NCI-H1417 treated with DMSO at 0.1 percent for 48 hours (cell line): ENCODE results near the gene EIF4B.

Experiments
- DNase-seq: peaks from one replicate; lab custom pipeline; 2025; lab: John Stamatoyannopoulos, UW

The EIF4B gene

GRCh38 chr12:53044896-53045695 lies 38.8 kb downstream of the EIF4B start:
- no peak for DNase-seq

- DNase-seq: no peak
These were observed 39.4 kb downstream of the EIF4B start for GRCh38 chr12:53045696-53046045.

GRCh38 chr12:53046655-53047220 lies 40.5 kb downstream of the EIF4B start:
- no peak for DNase-seq

GRCh38 chr12:53047221-53048032 lies 41.2 kb downstream of the EIF4B start:
- no peak for DNase-seq

- no peak for DNase-seq
These were observed 42.0 kb downstream of the EIF4B start for GRCh38 chr12:53048033-53048779.

- DNase-seq: no peak
These were observed 42.6 kb downstream of the EIF4B start for GRCh38 chr12:53048780-53049401.

- no peak for DNase-seq
These were observed 43.5 kb downstream of the EIF4B start, which contains the start of gene TNS2 for GRCh38 chr12:53049571-53050318. Gene TNS2, plus strand, starts transcription at chr12:53050065. Its CDS starts 121 bp downstream, at chr12:53050186.

GRCh38 chr12:53050426-53051057 lies 44.3 kb downstream of the EIF4B start:
- no peak for DNase-seq

GRCh38 chr12:53051058-53051880 lies 45.0 kb downstream of the EIF4B start:
- DNase-seq: peak; percentile 24

- DNase-seq: no peak
These were observed 45.7 kb downstream of the EIF4B start for GRCh38 chr12:53051881-53052412.

GRCh38 chr12:53052419-53053217 lies 46.4 kb downstream of the EIF4B start:
- no peak for DNase-seq

GRCh38 chr12:53053218-53054111 lies 47.2 kb downstream of the EIF4B start:
- DNase-seq: peak; percentile 63

- peak; percentile 90 for DNase-seq
These were observed 48.0 kb downstream of the EIF4B start for GRCh38 chr12:53054112-53054878.

GRCh38 chr12:53055471-53056266 lies 49.4 kb downstream of the EIF4B start:
- no peak for DNase-seq

- DNase-seq: no peak
These were observed 50.0 kb downstream of the EIF4B start for GRCh38 chr12:53056296-53056695.

- DNase-seq: no peak
These were observed 50.6 kb downstream of the EIF4B start for GRCh38 chr12:53056901-53057300.
